ENCODE data around the gene NDP. TPM values are rescaled to one million over a fixed set of nuclear protein-coding genes. Genes with fewer than 3 reads are reported as not detected.

The NDP gene
- polyA plus RNA-seq, 2 of the 4 experiments (the other 2 are of a cell fraction), result not detected

DNA sequence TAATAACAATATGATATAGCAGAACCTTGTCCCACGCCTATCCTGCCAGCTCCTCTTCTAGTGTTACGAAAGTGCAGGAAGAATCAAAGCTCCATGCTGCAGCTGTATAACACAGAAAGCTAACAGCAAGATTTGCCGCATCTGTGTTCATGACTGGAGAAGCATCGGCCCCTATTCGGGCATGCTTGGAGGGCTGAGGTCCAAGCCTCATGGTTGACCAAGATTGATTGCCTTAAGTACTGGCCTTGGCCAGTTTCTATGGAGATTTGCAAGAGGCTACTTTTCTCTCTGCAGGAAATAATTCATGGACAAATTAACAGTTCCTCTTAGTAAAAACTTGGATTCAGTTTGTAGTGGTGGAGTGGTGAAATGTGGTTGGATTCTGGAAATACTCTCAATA, 12.9 kb upstream of the NDP start:
- POLR2A ChIA-PET, result no interaction called here
- H3K9me3 ChIP-seq, result no peaks in the 10 kb centered on the region
- FAIRE-seq, result no peak
- no peak overlapping the region for H3K27ac ChIP-seq
- ATAC-seq, result no peak
- TF ChIP-seq NPAS2 (CRISPR knock-in tag; IDR thresholded peaks at IDR 0.05; ENCODE audit: borderline replicate concordance), result no peak
- no peak for TF ChIP-seq CBX2 (IDR thresholded peaks at IDR 0.05; ENCODE audit: borderline replicate concordance, low read depth)
- no peak for TF ChIP-seq HOXB5 (CRISPR knock-in tag; IDR thresholded peaks at IDR 0.05)
- no peak for TF ChIP-seq MAZ (IDR thresholded peaks at IDR 0.05; ENCODE audit: borderline replicate concordance, low read depth, low read length)
- TF ChIP-seq CHD4 (IDR thresholded peaks at IDR 0.05; ENCODE audit: borderline replicate concordance), result no peak
- no peak for TF ChIP-seq EP300 (IDR thresholded peaks at IDR 0.05)
- no peak for TF ChIP-seq TP53 (CRISPR knock-in tag; IDR thresholded peaks at IDR 0.05)
- TF ChIP-seq KDM5A (IDR thresholded peaks at IDR 0.05), result no peak
- TF ChIP-seq ZC3H11A (IDR thresholded peaks at IDR 0.05), result no peak
- no peak for TF ChIP-seq CBX8 (IDR thresholded peaks at IDR 0.05)
- TF ChIP-seq EHF (CRISPR knock-in tag; IDR thresholded peaks at IDR 0.05), result no peak
- TF ChIP-seq, protein P1, sequence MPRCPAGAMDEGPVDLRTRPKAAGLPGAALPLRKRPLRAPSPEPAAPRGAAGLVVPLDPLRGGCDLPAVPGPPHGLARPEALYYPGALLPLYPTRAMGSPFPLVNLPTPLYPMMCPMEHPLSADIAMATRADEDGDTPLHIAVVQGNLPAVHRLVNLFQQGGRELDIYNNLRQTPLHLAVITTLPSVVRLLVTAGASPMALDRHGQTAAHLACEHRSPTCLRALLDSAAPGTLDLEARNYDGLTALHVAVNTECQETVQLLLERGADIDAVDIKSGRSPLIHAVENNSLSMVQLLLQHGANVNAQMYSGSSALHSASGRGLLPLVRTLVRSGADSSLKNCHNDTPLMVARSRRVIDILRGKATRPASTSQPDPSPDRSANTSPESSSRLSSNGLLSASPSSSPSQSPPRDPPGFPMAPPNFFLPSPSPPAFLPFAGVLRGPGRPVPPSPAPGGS (IDR thresholded peaks at IDR 0.05), result no peak
- no peak for TF ChIP-seq RAD21 (conservative IDR thresholded peaks at IDR 0.05 in 1 of 2, IDR thresholded peaks at IDR 0.05 in 1 of 2)
- no peak for TF ChIP-seq USF2 (IDR thresholded peaks at IDR 0.05)
- no peak for TF ChIP-seq JUNB (IDR thresholded peaks at IDR 0.05)
- TF ChIP-seq RCOR1 (IDR thresholded peaks at IDR 0.05; ENCODE audit: low read depth, low read length), result no peak
- TF ChIP-seq HOXA7 (CRISPR knock-in tag; IDR thresholded peaks at IDR 0.05), result no peak
- no peak for TF ChIP-seq FOSL2 (IDR thresholded peaks at IDR 0.05)
- no peak for TF ChIP-seq FOSL2 (CRISPR knock-in tag; IDR thresholded peaks at IDR 0.05)
- 62% methylated on average over 5 of the region's 5 CpGs for WGBS (ENCODE audit: missing lambda C conversion rate)
- no peak for DNase-seq (ENCODE audit: low read depth in 1 of 2, low spot score in 1 of 2)
- H3K4me3 ChIP-seq, result no peak overlapping the region
- H3K4me2 ChIP-seq, result no peak overlapping the region
- H3K4me1 ChIP-seq, result no peaks in the 10 kb centered on the region
- CTCF ChIA-PET, result no interaction called here

DNA sequence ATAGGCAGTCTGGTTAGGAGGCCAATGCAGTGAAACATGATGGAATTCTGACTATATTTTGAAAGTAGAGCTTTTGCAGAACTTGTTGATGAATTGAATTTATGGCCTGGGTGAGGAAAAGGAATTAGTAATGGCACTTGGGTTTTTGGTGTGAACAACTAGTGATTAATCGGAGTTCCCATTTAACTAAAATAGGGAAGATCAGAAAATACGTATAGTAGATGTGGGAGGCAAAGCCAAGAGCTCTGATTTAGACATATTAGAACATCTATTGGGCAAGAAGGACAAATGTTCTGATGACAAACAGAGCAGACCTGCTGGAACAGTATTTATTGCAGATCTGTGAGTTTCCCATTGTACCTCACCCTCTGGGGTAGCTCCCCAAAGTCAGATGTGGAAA, 12.3 kb upstream of the NDP start:
- H3K9me3 ChIP-seq, result no peaks in the 10 kb centered on the region
- no peaks in the 10 kb centered on the region for H3K4me1 ChIP-seq
- no peak overlapping the region for H3K4me2 ChIP-seq
- ChIA-PET CTCF (no interaction called here), POLR2A (no interaction called here)
- 76% methylated on average over 2 of the region's 2 CpGs for WGBS (ENCODE audit: missing lambda C conversion rate)
- no peak for DNase-seq (ENCODE audit: low read depth in 1 of 2, low spot score in 1 of 2)
- H3K27ac ChIP-seq, result no peak overlapping the region
- ATAC-seq, result no peak
- no peak for TF ChIP-seq BHLHE40 (IDR thresholded peaks at IDR 0.05; ENCODE audit: low read depth, low read length)
- TF ChIP-seq E2F6 (IDR thresholded peaks at IDR 0.05; ENCODE audit: borderline replicate concordance, low read depth), result no peak
- TF ChIP-seq ZNF302 (CRISPR knock-in tag; IDR thresholded peaks at IDR 0.05), result no peak
- TF ChIP-seq MAZ (IDR thresholded peaks at IDR 0.05; ENCODE audit: borderline replicate concordance, low read depth, low read length), result no peak
- no peak for TF ChIP-seq RFX5 (IDR thresholded peaks at IDR 0.05)
- TF ChIP-seq HOXB13 (CRISPR knock-in tag; IDR thresholded peaks at IDR 0.05; ENCODE audit: low read depth), result no peak
- TF ChIP-seq, protein P2, sequence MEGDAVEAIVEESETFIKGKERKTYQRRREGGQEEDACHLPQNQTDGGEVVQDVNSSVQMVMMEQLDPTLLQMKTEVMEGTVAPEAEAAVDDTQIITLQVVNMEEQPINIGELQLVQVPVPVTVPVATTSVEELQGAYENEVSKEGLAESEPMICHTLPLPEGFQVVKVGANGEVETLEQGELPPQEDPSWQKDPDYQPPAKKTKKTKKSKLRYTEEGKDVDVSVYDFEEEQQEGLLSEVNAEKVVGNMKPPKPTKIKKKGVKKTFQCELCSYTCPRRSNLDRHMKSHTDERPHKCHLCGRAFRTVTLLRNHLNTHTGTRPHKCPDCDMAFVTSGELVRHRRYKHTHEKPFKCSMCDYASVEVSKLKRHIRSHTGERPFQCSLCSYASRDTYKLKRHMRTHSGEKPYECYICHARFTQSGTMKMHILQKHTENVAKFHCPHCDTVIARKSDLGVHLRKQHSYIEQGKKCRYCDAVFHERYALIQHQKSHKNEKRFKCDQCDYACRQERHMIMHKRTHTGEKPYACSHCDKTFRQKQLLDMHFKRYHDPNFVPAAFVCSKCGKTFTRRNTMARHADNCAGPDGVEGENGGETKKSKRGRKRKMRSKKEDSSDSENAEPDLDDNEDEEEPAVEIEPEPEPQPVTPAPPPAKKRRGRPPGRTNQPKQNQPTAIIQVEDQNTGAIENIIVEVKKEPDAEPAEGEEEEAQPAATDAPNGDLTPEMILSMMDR (IDR thresholded peaks at IDR 0.05), result no peak
- TF ChIP-seq HOXA7 (CRISPR knock-in tag; IDR thresholded peaks at IDR 0.05), result no peak
- TF ChIP-seq NFE2L2 (conservative IDR thresholded peaks at IDR 0.05; ENCODE audit: low read length), result no peak
- no peak for TF ChIP-seq REST (IDR thresholded peaks at IDR 0.05)
- no peak overlapping the region for H3K4me3 ChIP-seq
- no peak for FAIRE-seq

All from A549 (cell line).